ENCODE measurements around the gene BLVRA. TPM values are rescaled to one million over a fixed set of nuclear protein-coding genes. Genes with fewer than 3 reads are reported as not detected.
"Not testable (repeated sequence)": the region's sequence is repeated elsewhere in the genome, so short reads cannot be mapped to it uniquely, and the experiment has no call there.

BLVRA gene
- polyA plus RNA-seq, 1 donor (not counting 4 experiments of a cell fraction or from before 2014, with no cell fraction given) = 49.6 TPM

DNA sequence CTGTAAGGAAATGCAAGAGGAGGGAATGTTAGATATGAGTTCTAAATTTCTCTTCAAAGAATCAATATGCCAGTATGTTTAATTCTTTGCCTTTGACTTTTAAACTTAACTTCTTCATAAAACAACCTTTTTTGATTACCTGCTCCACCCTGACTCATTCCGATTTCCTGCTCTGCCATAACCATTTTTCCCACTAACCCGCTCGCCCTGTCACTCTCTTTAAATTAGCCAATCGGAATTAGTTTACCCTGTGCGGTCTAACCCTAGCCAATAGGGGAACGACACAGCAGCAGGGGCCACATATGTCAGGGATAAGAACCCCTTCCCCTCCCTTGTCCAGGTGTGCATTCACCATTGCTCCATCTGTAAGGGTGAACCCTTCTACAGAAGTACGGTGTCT is 64.9 kb downstream of the BLVRA start:
- H2AFZ ChIP-seq (ENCODE audit: control insufficient read depth, low read length); H3K4me2 ChIP-seq (ENCODE audit: control insufficient read depth, extremely low read depth, insufficient read depth, low read depth, low read length); H3K79me2 ChIP-seq (ENCODE audit: control insufficient read depth, insufficient read depth, low read length); DNase-seq (ENCODE audit: low read depth, low spot score); H3K4me3 ChIP-seq (ENCODE audit: control insufficient read depth in 2 of 3, extremely low read depth in 1 of 3, insufficient read depth in 2 of 3, low read depth in 1 of 3, low read length in 3 of 3); H3K4me1 ChIP-seq (ENCODE audit: control insufficient read depth, extremely low read depth, insufficient read depth, low read length); H3K9me1 ChIP-seq (ENCODE audit: control insufficient read depth, extremely low read depth, insufficient read depth, low read length); H3K36me3 ChIP-seq (ENCODE audit: control insufficient read depth in 2 of 2, extremely low read depth in 1 of 2, insufficient read depth in 2 of 2, low read length in 2 of 2); H4K20me1 ChIP-seq (ENCODE audit: control insufficient read depth, extremely low read depth, insufficient read depth, low read length); H3K27ac ChIP-seq (ENCODE audit: control insufficient read depth, insufficient read depth, low read length); H3K9me3 ChIP-seq (ENCODE audit: control insufficient read depth, low read depth, low read length); FAIRE-seq; H3K9ac ChIP-seq (ENCODE audit: control insufficient read depth, extremely low read depth, insufficient read depth, low read length); dilution Hi-C loops (cut with MboI; ENCODE audit: extremely low pct_ligation_motif_present, low sequenced_read_pairs): not testable (repeated sequence)
- peaks cover 15% of the 10 kb centered on the region for H3K27me3 ChIP-seq (ENCODE audit: control insufficient read depth, extremely low read depth, insufficient read depth, low read length)

DNA sequence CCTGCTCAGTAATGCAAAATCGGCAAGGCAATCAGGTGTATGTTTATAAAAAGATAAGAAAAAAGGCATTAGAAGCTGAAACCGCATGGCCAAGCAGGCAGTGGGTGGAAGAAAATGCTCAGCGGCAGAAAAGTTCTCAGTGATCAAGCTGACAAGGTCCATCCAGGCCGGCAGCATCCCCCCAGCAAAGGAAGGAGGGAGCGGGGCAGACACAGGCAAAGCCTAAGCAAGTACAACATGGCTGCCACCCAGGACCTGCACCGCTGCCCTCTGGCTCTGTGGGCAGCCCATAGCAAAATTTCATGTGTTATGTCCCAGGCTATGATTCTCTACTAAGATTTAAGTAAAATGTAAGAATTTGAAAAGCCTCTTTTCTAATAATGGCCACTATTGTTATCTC is 65.5 kb downstream of the BLVRA start:
- DNase-seq (ENCODE audit: low read depth, low spot score) (no peak), FAIRE-seq (no peak)
- no peak for TF ChIP-seq EZH2 (IDR thresholded peaks at IDR 0.05; ENCODE audit: low read length)
- TF ChIP-seq, protein P1, sequence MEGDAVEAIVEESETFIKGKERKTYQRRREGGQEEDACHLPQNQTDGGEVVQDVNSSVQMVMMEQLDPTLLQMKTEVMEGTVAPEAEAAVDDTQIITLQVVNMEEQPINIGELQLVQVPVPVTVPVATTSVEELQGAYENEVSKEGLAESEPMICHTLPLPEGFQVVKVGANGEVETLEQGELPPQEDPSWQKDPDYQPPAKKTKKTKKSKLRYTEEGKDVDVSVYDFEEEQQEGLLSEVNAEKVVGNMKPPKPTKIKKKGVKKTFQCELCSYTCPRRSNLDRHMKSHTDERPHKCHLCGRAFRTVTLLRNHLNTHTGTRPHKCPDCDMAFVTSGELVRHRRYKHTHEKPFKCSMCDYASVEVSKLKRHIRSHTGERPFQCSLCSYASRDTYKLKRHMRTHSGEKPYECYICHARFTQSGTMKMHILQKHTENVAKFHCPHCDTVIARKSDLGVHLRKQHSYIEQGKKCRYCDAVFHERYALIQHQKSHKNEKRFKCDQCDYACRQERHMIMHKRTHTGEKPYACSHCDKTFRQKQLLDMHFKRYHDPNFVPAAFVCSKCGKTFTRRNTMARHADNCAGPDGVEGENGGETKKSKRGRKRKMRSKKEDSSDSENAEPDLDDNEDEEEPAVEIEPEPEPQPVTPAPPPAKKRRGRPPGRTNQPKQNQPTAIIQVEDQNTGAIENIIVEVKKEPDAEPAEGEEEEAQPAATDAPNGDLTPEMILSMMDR (optimal IDR thresholded peaks at IDR 0.05 in 1 of 3, IDR thresholded peaks at IDR 0.05 in 1 of 3, conservative IDR thresholded peaks at IDR 0.05 in 1 of 3; ENCODE audit: extremely low read depth in 1 of 3, insufficient read depth in 2 of 3, low read length in 3 of 3) = no peak
- dilution Hi-C loops (cut with MboI; ENCODE audit: extremely low pct_ligation_motif_present, low sequenced_read_pairs) = no loop called here
- no peak overlapping the region for H3K4me3 ChIP-seq (ENCODE audit: control insufficient read depth in 2 of 3, extremely low read depth in 1 of 3, insufficient read depth in 2 of 3, low read depth in 1 of 3, low read length in 3 of 3)
- H4K20me1 ChIP-seq (ENCODE audit: control insufficient read depth, extremely low read depth, insufficient read depth, low read length) = no peaks in the 10 kb centered on the region
- no peak overlapping the region for H2AFZ ChIP-seq (ENCODE audit: control insufficient read depth, low read length)
- no peak overlapping the region for H3K9ac ChIP-seq (ENCODE audit: control insufficient read depth, extremely low read depth, insufficient read depth, low read length)
- no peak overlapping the region for H3K4me2 ChIP-seq (ENCODE audit: control insufficient read depth, extremely low read depth, insufficient read depth, low read depth, low read length)
- H3K27ac ChIP-seq (ENCODE audit: control insufficient read depth, insufficient read depth, low read length) = no peak overlapping the region
- H3K9me1 ChIP-seq (ENCODE audit: control insufficient read depth, extremely low read depth, insufficient read depth, low read length) = no peaks in the 10 kb centered on the region
- no peaks in the 10 kb centered on the region for H3K36me3 ChIP-seq (ENCODE audit: control insufficient read depth in 2 of 2, extremely low read depth in 1 of 2, insufficient read depth in 2 of 2, low read length in 2 of 2)
- H3K4me1 ChIP-seq (ENCODE audit: control insufficient read depth, extremely low read depth, insufficient read depth, low read length) = no peaks in the 10 kb centered on the region
- H3K79me2 ChIP-seq (ENCODE audit: control insufficient read depth, insufficient read depth, low read length) = no peaks in the 10 kb centered on the region
- H3K27me3 ChIP-seq (ENCODE audit: control insufficient read depth, extremely low read depth, insufficient read depth, low read length) = peaks cover 15% of the 10 kb centered on the region
- H3K9me3 ChIP-seq (ENCODE audit: control insufficient read depth, low read depth, low read length) = no peaks in the 10 kb centered on the region

DNA sequence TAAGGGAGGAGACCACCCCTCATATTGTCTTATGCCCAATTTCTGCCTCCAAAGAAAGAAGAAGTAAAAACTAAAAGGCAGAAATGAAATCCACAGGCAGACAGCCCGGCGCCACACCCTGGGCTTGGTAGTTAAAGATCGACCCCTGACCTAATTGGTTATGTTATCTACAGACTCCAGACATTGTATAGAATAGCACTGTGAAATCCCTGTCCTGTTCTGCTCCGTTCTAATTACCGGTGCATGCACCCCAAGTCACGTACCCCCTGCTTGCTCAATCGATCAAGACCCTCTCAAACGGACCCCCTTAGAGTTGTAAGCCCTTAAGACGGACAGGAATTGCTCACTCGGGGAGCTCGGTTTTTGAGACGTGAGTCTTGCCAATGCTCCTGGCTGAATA is 66.0 kb downstream of the BLVRA start:
- FAIRE-seq; dilution Hi-C loops (cut with MboI; ENCODE audit: extremely low pct_ligation_motif_present, low sequenced_read_pairs); H3K9me1 ChIP-seq (ENCODE audit: control insufficient read depth, extremely low read depth, insufficient read depth, low read length); H3K36me3 ChIP-seq (ENCODE audit: control insufficient read depth in 2 of 2, extremely low read depth in 1 of 2, insufficient read depth in 2 of 2, low read length in 2 of 2); H3K4me3 ChIP-seq (ENCODE audit: control insufficient read depth in 2 of 3, extremely low read depth in 1 of 3, insufficient read depth in 2 of 3, low read depth in 1 of 3, low read length in 3 of 3); H3K79me2 ChIP-seq (ENCODE audit: control insufficient read depth, insufficient read depth, low read length); H2AFZ ChIP-seq (ENCODE audit: control insufficient read depth, low read length); H3K27ac ChIP-seq (ENCODE audit: control insufficient read depth, insufficient read depth, low read length); H3K4me1 ChIP-seq (ENCODE audit: control insufficient read depth, extremely low read depth, insufficient read depth, low read length); DNase-seq (ENCODE audit: low read depth, low spot score); H3K9ac ChIP-seq (ENCODE audit: control insufficient read depth, extremely low read depth, insufficient read depth, low read length); H4K20me1 ChIP-seq (ENCODE audit: control insufficient read depth, extremely low read depth, insufficient read depth, low read length); H3K4me2 ChIP-seq (ENCODE audit: control insufficient read depth, extremely low read depth, insufficient read depth, low read depth, low read length); H3K9me3 ChIP-seq (ENCODE audit: control insufficient read depth, low read depth, low read length): not testable (repeated sequence)
- H3K27me3 ChIP-seq (ENCODE audit: control insufficient read depth, extremely low read depth, insufficient read depth, low read length) = peaks cover 15% of the 10 kb centered on the region
